ENCODE data around the gene LMAN2L. TPM values are rescaled to one million over a fixed set of nuclear protein-coding genes. Genes with fewer than 3 reads are reported as not detected.
A peak's percentile ranks its signal among the peaks of the same experiment; 100 is the strongest.

The LMAN2L gene
- total RNA-seq, 1 donor from 2014 or later = 13.0 TPM

GRCh38 chr2:96773922-96774321 lies 34.1 kb upstream of the LMAN2L start:
- no peak for TF ChIP-seq CTCF (conservative IDR thresholded peaks at IDR 0.05; ENCODE audit: low read depth, low read length)
- peak overlapping the region; percentile 1 for H3K4me3 ChIP-seq (ENCODE audit: low read depth, low read length)
- DNase-seq (ENCODE audit: low read depth) = no peak

- no peak for TF ChIP-seq CTCF (conservative IDR thresholded peaks at IDR 0.05; ENCODE audit: low read depth, low read length)
- H3K4me3 ChIP-seq (ENCODE audit: low read depth, low read length) = no peak overlapping the region
- no peak for DNase-seq (ENCODE audit: low read depth)
These were observed 33.2 kb upstream of the LMAN2L start for GRCh38 chr2:96772903-96773671.

GRCh38 chr2:96771796-96772618 lies 32.1 kb upstream of the LMAN2L start:
- no peak overlapping the region for H3K4me3 ChIP-seq (ENCODE audit: low read depth, low read length)
- no peak for DNase-seq (ENCODE audit: low read depth)
- no peak for TF ChIP-seq CTCF (conservative IDR thresholded peaks at IDR 0.05; ENCODE audit: low read depth, low read length)

- H3K4me3 ChIP-seq (ENCODE audit: low read depth, low read length) = no peak overlapping the region
- no peak for TF ChIP-seq CTCF (conservative IDR thresholded peaks at IDR 0.05; ENCODE audit: low read depth, low read length)
- no peak for DNase-seq (ENCODE audit: low read depth)
These were observed 30.8 kb upstream of the LMAN2L start for GRCh38 chr2:96770442-96771202.

GRCh38 chr2:96769814-96770213 lies 29.9 kb upstream of the LMAN2L start:
- DNase-seq (ENCODE audit: low read depth) = no peak
- no peak overlapping the region for H3K4me3 ChIP-seq (ENCODE audit: low read depth, low read length)
- no peak for TF ChIP-seq CTCF (conservative IDR thresholded peaks at IDR 0.05; ENCODE audit: low read depth, low read length)

- H3K4me3 ChIP-seq (ENCODE audit: low read depth, low read length) = no peak overlapping the region
- no peak for DNase-seq (ENCODE audit: low read depth)
- no peak for TF ChIP-seq CTCF (conservative IDR thresholded peaks at IDR 0.05; ENCODE audit: low read depth, low read length)
These were observed 28.3 kb upstream of the LMAN2L start for GRCh38 chr2:96768083-96768561.
